Measurements from ENCODE around the gene PEMT.

DNA sequence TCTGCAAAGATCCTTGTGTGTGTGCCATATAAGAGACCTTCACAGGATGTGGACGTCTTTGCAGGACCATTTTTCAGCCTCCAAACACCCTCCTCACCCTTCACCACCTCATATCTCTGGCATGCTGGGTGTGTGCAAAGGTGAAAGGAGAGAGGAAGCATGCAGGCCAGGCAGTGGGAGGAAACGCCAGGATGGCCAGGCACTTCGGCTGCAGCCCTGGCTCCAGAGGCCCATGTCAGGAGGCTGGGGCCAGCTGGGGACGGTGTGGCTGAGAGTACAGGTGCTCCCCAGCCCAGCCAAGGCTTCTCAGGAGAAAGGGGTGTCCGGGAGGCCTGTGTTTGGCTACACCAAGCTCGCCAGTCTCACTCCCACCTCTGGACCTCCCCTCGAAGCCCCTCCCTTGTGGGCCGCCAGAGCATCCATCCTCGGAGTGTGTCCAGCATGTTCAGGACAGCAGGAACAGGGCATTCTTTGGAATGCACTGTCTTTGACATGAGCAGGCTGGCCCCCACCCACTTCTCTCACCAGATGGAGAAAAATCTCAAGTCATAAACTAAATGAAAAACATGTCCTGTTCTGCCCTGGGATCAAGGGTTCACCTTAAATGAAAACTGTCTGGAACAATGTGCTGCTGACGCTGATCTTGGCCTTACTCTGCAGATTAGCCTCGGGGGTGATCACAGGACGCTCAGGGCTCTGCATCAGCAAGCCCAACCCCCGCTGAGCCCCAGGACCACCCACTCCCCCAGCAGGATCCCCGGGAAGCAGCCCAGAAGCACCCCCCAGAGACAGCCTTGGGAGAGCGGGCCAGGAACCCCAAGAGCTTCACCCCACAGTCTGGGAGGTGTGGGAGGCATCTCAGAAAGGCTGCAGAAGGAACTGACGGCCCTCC is 15.9 kb downstream of the PEMT start:
- TF ChIP-seq YY1 (IDR thresholded peaks at IDR 0.05; ENCODE audit: insufficient read depth, insufficient read length) (no peak), SUZ12 (IDR thresholded peaks at IDR 0.05; ENCODE audit: extremely low read depth, insufficient read depth, insufficient read length) (no peak), ZNF274 (IDR thresholded peaks at IDR 0.05; ENCODE audit: low read depth, low read length) (no peak)
